ENCODE measurements around the gene NRIP1. TPM values are rescaled to one million over a fixed set of nuclear protein-coding genes. Genes with fewer than 3 reads are reported as not detected.
"Not testable (repeated sequence)": the region's sequence is repeated elsewhere in the genome, so short reads cannot be mapped to it uniquely, and the experiment has no call there.

Gene NRIP1
- total RNA-seq, 4 donors from 2014 or later: 16.1 to 81.9 (median 36.4) TPM

- Histone ChIP-seq H3K4me1 (no peaks in the 10 kb centered on the region), H3K36me3 (no peaks in the 10 kb centered on the region), H3K27me3 (no peaks in the 10 kb centered on the region), H3K27ac (no peak overlapping the region), H3K9me3 (no peaks in the 10 kb centered on the region), H3K4me3 (no peak overlapping the region)
- no peak for DNase-seq
- intact Hi-C loops (cut with DNase I; ENCODE audit: low total_unique reads): no loop called here
- TF ChIP-seq, protein P1, sequence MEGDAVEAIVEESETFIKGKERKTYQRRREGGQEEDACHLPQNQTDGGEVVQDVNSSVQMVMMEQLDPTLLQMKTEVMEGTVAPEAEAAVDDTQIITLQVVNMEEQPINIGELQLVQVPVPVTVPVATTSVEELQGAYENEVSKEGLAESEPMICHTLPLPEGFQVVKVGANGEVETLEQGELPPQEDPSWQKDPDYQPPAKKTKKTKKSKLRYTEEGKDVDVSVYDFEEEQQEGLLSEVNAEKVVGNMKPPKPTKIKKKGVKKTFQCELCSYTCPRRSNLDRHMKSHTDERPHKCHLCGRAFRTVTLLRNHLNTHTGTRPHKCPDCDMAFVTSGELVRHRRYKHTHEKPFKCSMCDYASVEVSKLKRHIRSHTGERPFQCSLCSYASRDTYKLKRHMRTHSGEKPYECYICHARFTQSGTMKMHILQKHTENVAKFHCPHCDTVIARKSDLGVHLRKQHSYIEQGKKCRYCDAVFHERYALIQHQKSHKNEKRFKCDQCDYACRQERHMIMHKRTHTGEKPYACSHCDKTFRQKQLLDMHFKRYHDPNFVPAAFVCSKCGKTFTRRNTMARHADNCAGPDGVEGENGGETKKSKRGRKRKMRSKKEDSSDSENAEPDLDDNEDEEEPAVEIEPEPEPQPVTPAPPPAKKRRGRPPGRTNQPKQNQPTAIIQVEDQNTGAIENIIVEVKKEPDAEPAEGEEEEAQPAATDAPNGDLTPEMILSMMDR (IDR thresholded peaks at IDR 0.05): no peak
- no peak for TF ChIP-seq POLR2A (IDR thresholded peaks at IDR 0.05)
Observed at GRCh38 chr21:14949603-14950002, 115.2 kb downstream of the NRIP1 start.

DNA sequence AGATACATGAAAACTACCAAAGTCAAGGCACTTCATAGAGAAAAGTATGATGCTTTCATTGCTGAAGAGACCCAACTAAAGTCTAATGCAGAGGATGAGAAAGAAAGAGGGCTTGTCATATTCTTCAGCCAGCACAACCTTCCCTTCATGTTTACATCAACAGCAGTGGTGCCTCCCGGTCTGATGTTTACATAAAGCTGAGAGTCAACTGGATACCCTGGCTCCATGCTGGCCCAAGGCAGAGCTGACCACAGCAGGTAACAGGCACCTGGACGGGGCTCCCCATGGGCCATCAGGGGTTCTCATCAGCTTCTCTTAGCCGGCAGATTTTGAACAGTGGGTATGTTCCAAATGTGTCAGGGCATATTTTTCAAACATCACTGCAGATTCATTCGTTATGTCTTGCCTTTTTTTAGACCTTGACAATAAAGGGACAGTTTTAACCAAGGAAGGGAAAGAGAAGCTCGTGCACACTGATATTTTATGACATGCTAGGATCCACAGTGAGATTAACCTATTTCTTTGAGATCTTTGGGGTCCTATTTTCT lies 117.1 kb downstream of the NRIP1 start:
- H3K9me3 ChIP-seq: no peaks in the 10 kb centered on the region
- intact Hi-C loops (cut with DNase I; ENCODE audit: low total_unique reads): no loop called here
- DNase-seq: no peak
- no peaks in the 10 kb centered on the region for H3K36me3 ChIP-seq
- H3K27ac ChIP-seq: no peak overlapping the region
- no peaks in the 10 kb centered on the region for H3K4me1 ChIP-seq
- TF ChIP-seq, protein P1 (IDR thresholded peaks at IDR 0.05): no peak
- TF ChIP-seq POLR2A (IDR thresholded peaks at IDR 0.05): no peak
- H3K4me3 ChIP-seq: no peak overlapping the region
- no peaks in the 10 kb centered on the region for H3K27me3 ChIP-seq

DNA sequence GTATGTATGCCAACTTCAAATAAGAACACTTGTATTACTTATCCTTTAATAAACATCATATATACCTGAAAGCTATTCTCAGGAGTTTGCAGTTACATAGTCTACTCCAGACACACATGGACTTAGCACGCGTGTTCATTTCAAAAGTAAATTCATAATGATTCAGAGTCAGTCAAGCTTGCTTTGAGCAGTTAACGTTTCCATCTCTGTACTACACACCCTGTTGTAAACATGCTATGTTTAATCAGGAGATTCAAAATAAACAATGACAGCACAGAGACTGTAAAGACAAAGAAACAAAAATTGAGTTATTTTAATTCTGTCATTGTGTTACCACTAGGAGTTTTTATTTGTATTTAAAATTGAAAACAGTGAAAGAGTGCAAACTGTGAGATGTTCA lies 119.6 kb downstream of the NRIP1 start:
- H3K4me3 ChIP-seq: no peak overlapping the region
- H3K9me3 ChIP-seq: no peaks in the 10 kb centered on the region
- intact Hi-C loops (cut with DNase I; ENCODE audit: low total_unique reads): no loop called here
- no peak overlapping the region for H3K27ac ChIP-seq
- DNase-seq: no peak
- H3K36me3 ChIP-seq: no peaks in the 10 kb centered on the region
- TF ChIP-seq POLR2A (IDR thresholded peaks at IDR 0.05): no peak
- TF ChIP-seq, protein P1 (IDR thresholded peaks at IDR 0.05): no peak
- no peaks in the 10 kb centered on the region for H3K27me3 ChIP-seq
- no peaks in the 10 kb centered on the region for H3K4me1 ChIP-seq

DNA sequence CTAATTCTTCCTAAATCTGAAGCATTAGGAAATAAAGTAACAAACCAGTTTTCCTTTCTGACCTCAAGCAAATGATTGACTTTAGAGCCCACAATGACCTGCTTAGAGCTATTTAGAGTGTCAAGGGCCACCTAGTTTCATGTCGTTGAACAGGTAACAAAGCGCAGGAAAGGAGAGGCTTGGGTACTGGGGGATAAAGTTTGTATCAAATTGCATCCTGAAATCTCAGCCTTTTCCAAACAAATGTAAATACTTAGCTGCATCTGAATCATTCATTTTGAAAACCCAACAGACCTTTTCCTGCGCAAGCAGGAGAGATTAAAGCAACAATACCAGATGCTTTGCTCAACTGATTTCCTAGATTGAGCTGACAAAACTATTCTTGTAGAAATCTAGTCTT lies 121.2 kb downstream of the NRIP1 start:
- H3K4me1 ChIP-seq: no peaks in the 10 kb centered on the region
- intact Hi-C loops (cut with DNase I; ENCODE audit: low total_unique reads): no loop called here
- no peaks in the 10 kb centered on the region for H3K36me3 ChIP-seq
- no peaks in the 10 kb centered on the region for H3K9me3 ChIP-seq
- H3K27me3 ChIP-seq: no peaks in the 10 kb centered on the region
- H3K27ac ChIP-seq: no peak overlapping the region
- no peak for DNase-seq
- no peak overlapping the region for H3K4me3 ChIP-seq
- no peak for TF ChIP-seq POLR2A (IDR thresholded peaks at IDR 0.05)
- TF ChIP-seq, protein P1 (IDR thresholded peaks at IDR 0.05): no peak

GRCh38 chr21:14942801-14943490 lies 121.9 kb downstream of the NRIP1 start:
- intact Hi-C loops (cut with DNase I; ENCODE audit: low total_unique reads): no loop called here
- Histone ChIP-seq H3K4me1 (no peaks in the 10 kb centered on the region), H3K27me3 (no peaks in the 10 kb centered on the region), H3K4me3 (no peak overlapping the region), H3K9me3 (no peaks in the 10 kb centered on the region), H3K27ac (no peak overlapping the region), H3K36me3 (no peaks in the 10 kb centered on the region)
- DNase-seq: no peak
- TF ChIP-seq POLR2A (IDR thresholded peaks at IDR 0.05): no peak
- TF ChIP-seq, protein P1 (IDR thresholded peaks at IDR 0.05): no peak

DNA sequence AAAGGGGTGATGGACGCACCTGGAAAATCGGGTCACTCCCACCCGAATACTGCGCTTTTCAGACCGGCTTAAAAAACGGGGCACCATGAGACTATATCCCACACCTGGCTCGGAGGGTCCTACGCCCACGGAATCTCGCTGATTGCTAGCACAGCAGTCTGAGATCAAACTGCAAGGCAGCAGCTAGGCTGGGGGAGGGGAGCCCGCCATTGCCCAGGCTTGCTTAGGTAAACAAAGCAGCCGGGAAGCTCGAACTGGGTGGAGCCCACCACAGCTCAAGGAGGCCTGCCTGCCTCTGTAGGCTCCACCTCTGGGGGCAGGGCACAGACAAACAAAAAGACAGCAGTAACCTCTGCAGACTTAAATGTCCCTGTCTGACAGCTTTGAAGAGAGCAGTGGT lies 137.5 kb downstream of the NRIP1 start:
- H3K4me1 ChIP-seq; DNase-seq; H3K27me3 ChIP-seq; H3K9me3 ChIP-seq; intact Hi-C loops (cut with DNase I; ENCODE audit: low total_unique reads); H3K4me3 ChIP-seq; H3K36me3 ChIP-seq; H3K27ac ChIP-seq: not testable (repeated sequence)

Data from uterus (tissue), 4 donors.